H9 (cell line): ENCODE results near the gene DMRTA1. TPM values are rescaled to one million over a fixed set of nuclear protein-coding genes. Genes with fewer than 3 reads are reported as not detected.

Experiments
- DNase-seq: peaks from one replicate; pipeline ENCODE4 v3.0.0-alpha.2; 2017
- H2AFZ ChIP-seq: one replicate; pipeline ENCODE4 v1.6.1; 2013; ENCODE audit warnings: mild to moderate bottlenecking, low read length, control low read depth, moderate library complexity
- H2AK5ac ChIP-seq: 2 replicates; pipeline ENCODE4 v1.6.1; 2013; ENCODE audit warnings: low read length, control low read depth, mixed read lengths; ENCODE audit not compliant: insufficient read length
- H2BK120ac ChIP-seq: one replicate; pipeline ENCODE4 v1.6.1; 2013; ENCODE audit warnings: low read depth, mild to moderate bottlenecking, low read length, control low read depth, inconsistent platforms; ENCODE audit not compliant: poor library complexity, severe bottlenecking
- H2BK12ac ChIP-seq: 2 replicates; pipeline ENCODE4 v1.6.1; 2013; ENCODE audit warnings: low read length, control low read depth, mixed read lengths, low read depth; ENCODE audit not compliant: insufficient read length
- H2BK15ac ChIP-seq: 2 replicates; pipeline ENCODE4 v1.6.1; 2013; ENCODE audit warnings: low read depth, low read length, control low read depth
- H2BK20ac ChIP-seq: one replicate; pipeline ENCODE4 v1.6.1; 2013; ENCODE audit warnings: low read depth, mild to moderate bottlenecking, low read length, control low read depth, inconsistent platforms; ENCODE audit not compliant: poor library complexity, severe bottlenecking
- H2BK5ac ChIP-seq: 2 replicates; pipeline ENCODE4 v1.6.1; 2013; ENCODE audit warnings: low read length, control low read depth, mixed read lengths; ENCODE audit not compliant: insufficient read length
- H3K14ac ChIP-seq: 2 replicates; pipeline ENCODE4 v1.6.1; 2013; ENCODE audit warnings: low read length, control low read depth; ENCODE audit not compliant: insufficient read depth
- H3K18ac ChIP-seq: 2 replicates; pipeline ENCODE4 v1.6.1; 2013; ENCODE audit warnings: low read depth, mild to moderate bottlenecking, mixed read lengths, low read length, control low read depth; ENCODE audit not compliant: insufficient read length
- H3K23ac ChIP-seq: 2 replicates; pipeline ENCODE4 v1.6.1; 2013; ENCODE audit warnings: low read length, control low read depth, mixed read lengths, low read depth; ENCODE audit not compliant: insufficient read length
- H3K23me2 ChIP-seq: 2 replicates; pipeline ENCODE4 v1.6.1; 2013; ENCODE audit warnings: low read depth, mild to moderate bottlenecking, mixed read lengths, low read length, control low read depth; ENCODE audit not compliant: insufficient read length, poor library complexity, severe bottlenecking
- H3K27ac ChIP-seq: 2 replicates; pipeline ENCODE4 v1.5.1; 2013; ENCODE audit warnings: low read length, control low read depth, mixed read lengths, low read depth; ENCODE audit not compliant: insufficient read length
- H3K27me3 ChIP-seq: 2 replicates; pipeline ENCODE4 v1.6.1; 2013; ENCODE audit warnings: low read length, control low read depth, inconsistent platforms; ENCODE audit not compliant: insufficient read depth
- H3K4ac ChIP-seq: 2 replicates; pipeline ENCODE4 v1.6.1; 2013; ENCODE audit warnings: low read depth, mild to moderate bottlenecking, control low read depth, inconsistent platforms, low read length, moderate library complexity
- H3K4me1 ChIP-seq: 2 replicates; pipeline ENCODE4 v1.6.1; 2013; ENCODE audit warnings: low read length, control low read depth, inconsistent platforms; ENCODE audit not compliant: insufficient read depth
- H3K4me2 ChIP-seq: 2 replicates; pipeline ENCODE4 v1.6.1; 2013; ENCODE audit warnings: low read length, control low read depth, mixed read lengths; ENCODE audit not compliant: insufficient read length, insufficient read depth
- H3K56ac ChIP-seq: 2 replicates; pipeline ENCODE4 v1.6.1; 2013; ENCODE audit warnings: low read depth, mild to moderate bottlenecking, mixed read lengths, low read length, control low read depth; ENCODE audit not compliant: insufficient read length
- H3K79me1 ChIP-seq: 2 replicates; pipeline ENCODE4 v1.6.1; 2013; ENCODE audit warnings: low read depth, mild to moderate bottlenecking, moderate library complexity, low read length, control low read depth, inconsistent platforms; ENCODE audit not compliant: insufficient read depth, poor library complexity, severe bottlenecking
- H3K79me2 ChIP-seq: 2 replicates; pipeline ENCODE4 v1.6.1; 2013; ENCODE audit warnings: low read length, control low read depth, inconsistent platforms; ENCODE audit not compliant: insufficient read depth
- H3K9ac ChIP-seq: 2 replicates; pipeline ENCODE4 v1.6.1; 2013; ENCODE audit warnings: low read length, control low read depth, mixed read lengths; ENCODE audit not compliant: insufficient read length; ENCODE audit errors: extremely low read depth
- H3K9me3 ChIP-seq: one replicate; pipeline ENCODE4 v1.6.1; 2013; ENCODE audit warnings: low read depth, low read length, inconsistent platforms; ENCODE audit not compliant: control insufficient read depth
- H3T11ph ChIP-seq: one replicate; pipeline ENCODE4 v1.6.1; 2013; ENCODE audit warnings: mild to moderate bottlenecking, low read length, control low read depth, inconsistent platforms
- H4K20me1 ChIP-seq: one replicate; pipeline ENCODE4 v1.6.1; 2013; ENCODE audit not compliant: control insufficient read depth, insufficient read length, insufficient read depth
- H4K5ac ChIP-seq: 2 replicates; pipeline ENCODE4 v1.6.1; 2013; ENCODE audit warnings: low read depth, mild to moderate bottlenecking, mixed read lengths, low read length, control low read depth; ENCODE audit not compliant: insufficient read length
- H4K8ac ChIP-seq: replicated peaks from 2 replicates; pipeline ENCODE4 v1.6.1; 2013; ENCODE audit warnings: low read length, control low read depth, mixed read lengths, low read depth; ENCODE audit not compliant: insufficient read length
- H4K91ac ChIP-seq: 2 replicates; pipeline ENCODE4 v1.6.1; 2013; ENCODE audit warnings: low read depth, mild to moderate bottlenecking, moderate library complexity, mixed read lengths, low read length, control low read depth; ENCODE audit not compliant: insufficient read length
- H3K27ac Mint-ChIP-seq, 3 experiments: 2 replicates in 2 of 3; 3 replicates in 1 of 3; pipeline ENCODE4 v1.8.0; 2020 to 2021; ENCODE audit warnings: mixed read lengths in 3 of 3, mild to moderate bottlenecking in 1 of 3, moderate library complexity in 1 of 3
- H3K27me3 Mint-ChIP-seq: 2 replicates; pipeline ENCODE4 v1.8.0; 2021; ENCODE audit warnings: low read depth, mild to moderate bottlenecking, moderate library complexity, mixed read lengths
- H3K36me3 Mint-ChIP-seq, 3 experiments: 2 replicates in 2 of 3; 3 replicates in 1 of 3; pipeline ENCODE4 v1.8.0; 2020 to 2021; ENCODE audit warnings: low read depth in 3 of 3, mixed read lengths in 3 of 3; ENCODE audit not compliant: insufficient read depth in 1 of 3
- H3K4me1 Mint-ChIP-seq, 2 experiments: 2 replicates each; pipeline ENCODE4 v1.8.0; 2020; ENCODE audit warnings: mixed read lengths in 2 of 2
- H3K4me3 Mint-ChIP-seq, 2 experiments: 2 replicates in 1 of 2; 3 replicates in 1 of 2; pipeline ENCODE4 v1.8.0; 2020 to 2021; ENCODE audit warnings: mild to moderate bottlenecking in 2 of 2, mixed read lengths in 2 of 2, moderate library complexity in 1 of 2
- H3K9me3 Mint-ChIP-seq, 2 experiments: 2 replicates in 1 of 2; 3 replicates in 1 of 2; pipeline ENCODE4 v1.8.0; 2020; ENCODE audit warnings: mild to moderate bottlenecking in 2 of 2, mixed read lengths in 2 of 2, moderate library complexity in 1 of 2
- CTCF ChIP-seq: fragments of 200-600 bp; sonication (generic); conservative IDR thresholded peaks from 3 replicates; pipeline ENCODE4 v1.8.0; 2021; ENCODE audit warnings: antibody characterized with exemption, mild to moderate bottlenecking
- WGBS: extraction: QIAGEN DNeasy Blood & Tissue Kit; methylation state at CpG from one replicate; pipeline ENCODE4 v1.1.7; 2013; ENCODE audit warnings: missing lambda C conversion rate, low lambda C conversion rate, mixed read lengths; ENCODE audit not compliant: insufficient read length; ENCODE audit errors: extremely low coverage; 5-methylcytosine and 5-hydroxymethylcytosine counted together
- total RNA-seq: library from RNA; stranded (reverse); gene quantifications from 2 replicates; pipeline ENCODE4 v1.2.1, GENCODE V29; 2021

DMRTA1 gene
- total RNA-seq, 1 experiment from 2014 or later = 2.8 TPM

DNA sequence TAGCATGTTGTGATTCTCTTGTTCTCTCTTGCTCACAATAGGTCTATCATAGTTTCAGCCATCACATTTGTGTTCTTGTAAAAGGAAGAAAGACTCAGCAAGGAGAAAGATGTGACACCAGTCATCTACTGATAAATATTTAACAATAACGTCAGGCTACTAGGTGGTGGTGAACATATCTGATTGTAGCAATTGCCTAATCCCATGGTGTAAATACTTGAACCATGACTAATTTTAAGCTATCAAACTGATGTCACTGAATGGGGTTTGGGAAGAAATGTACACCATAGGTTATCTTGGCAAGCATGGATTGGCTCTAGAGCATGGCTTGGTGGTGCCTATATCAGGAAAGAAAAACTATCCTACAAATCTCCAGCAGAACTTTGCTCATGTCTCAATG, 16.6 kb downstream of the DMRTA1 start:
- Histone ChIP-seq H4K20me1 (no peaks in the 10 kb centered on the region), H3K23me2 (no peaks in the 10 kb centered on the region), H2BK12ac (no peak overlapping the region), H3K79me1 (no peaks in the 10 kb centered on the region), H3T11ph (no peak overlapping the region), H3K14ac (no peak overlapping the region), H2BK120ac (no peak overlapping the region), H3K18ac (no peak overlapping the region), H3K27me3 (no peaks in the 10 kb centered on the region), H3K4me2 (no peak overlapping the region), H4K5ac (no peak overlapping the region), H3K27ac (no peak overlapping the region), H3K9me3 (no peaks in the 10 kb centered on the region), H3K4ac (no peak overlapping the region), H3K79me2 (no peaks in the 10 kb centered on the region), H3K23ac (no peak overlapping the region), H3K9ac (no peak overlapping the region), H3K4me1 (no peaks in the 10 kb centered on the region), H2AFZ (no peak overlapping the region), H2BK5ac (no peak overlapping the region), H3K56ac (no peak overlapping the region), H4K91ac (no peak overlapping the region), H2BK15ac (no peak overlapping the region), H2BK20ac (no peak overlapping the region), H2AK5ac (no peak overlapping the region), H4K8ac (no peak overlapping the region)
- Mint-ChIP-seq H3K4me3 (no peak overlapping the region), H3K27me3 (no peaks in the 10 kb centered on the region), H3K27ac (no peak overlapping the region), H3K36me3 (no peaks in the 10 kb centered on the region), H3K9me3 (no peaks in the 10 kb centered on the region), H3K4me1 (no peaks in the 10 kb centered on the region)
- no peak for TF ChIP-seq CTCF
- no CpG with 5 or more reads among the region's 1 CpG for WGBS
- no peak for DNase-seq
